Heart right ventricle (tissue), 16 donors: ENCODE data around the gene ALPP. TPM values are rescaled to one million over a fixed set of nuclear protein-coding genes. Genes with fewer than 3 reads are reported as not detected.

Experiments
- ATAC-seq, 8 donors: fragments of 200-7000 bp; cut with Tn5 transposase; one replicate each; pipeline ENCODE4 v1.9.1; 2020; ENCODE audit warnings: mild to moderate bottlenecking in 8 of 8, moderate library complexity in 8 of 8, moderate number of reproducible peaks in 1 of 8
- DNase-seq, 2 donors: peaks; one replicate each; pipeline ENCODE4 v3.0.0-alpha.2; 2020
- H3K27ac ChIP-seq, 10 donors: fragments of 200-600 bp; sonication (generic) in 2 of 10; one replicate each; pipeline versions ENCODE4 v1.5.0 to v1.8.0; 2020 to 2022; ENCODE audit warnings: mild to moderate bottlenecking in 3 of 10
- H3K27me3 ChIP-seq, 7 donors: fragments of 200-600 bp; one replicate each; pipeline ENCODE4 v1.8.0; 2021 to 2022; ENCODE audit warnings: mild to moderate bottlenecking in 2 of 7
- H3K36me3 ChIP-seq, 9 donors: fragments of 200-600 bp; sonication (generic) in 1 of 9; one replicate each; pipeline versions ENCODE4 v1.5.0 to v1.8.0; 2020 to 2022; ENCODE audit warnings: mild to moderate bottlenecking in 2 of 9
- H3K4me1 ChIP-seq, 9 donors: fragments of 200-600 bp; sonication (generic) in 1 of 9; one replicate each; pipeline versions ENCODE4 v1.5.0 to v1.8.0; 2020 to 2022; ENCODE audit warnings: mild to moderate bottlenecking in 4 of 9
- H3K4me3 ChIP-seq, 10 donors: fragments of 200-600 bp; sonication (generic) in 2 of 10; one replicate each; pipeline versions ENCODE4 v1.5.0 to v1.8.0; 2020 to 2022; ENCODE audit warnings: mild to moderate bottlenecking in 7 of 10, moderate library complexity in 2 of 10
- H3K9me3 ChIP-seq, 11 donors: fragments of 200-600 bp in 10 of 11; sonication (generic) in 2 of 11; one replicate each; pipeline versions ENCODE4 v1.5.0 to v1.8.0; 2013 to 2022; ENCODE audit warnings: mild to moderate bottlenecking in 2 of 11, control low read depth in 1 of 11, moderate library complexity in 1 of 11
- CTCF ChIP-seq, 9 donors: fragments of 200-600 bp; sonication (generic) in 2 of 9; IDR thresholded peaks; one replicate each; pipeline versions ENCODE4 v1.5.0 to v1.8.0; 2021 to 2022; ENCODE audit warnings: antibody characterized with exemption in 9 of 9, mild to moderate bottlenecking in 5 of 9, moderate library complexity in 1 of 9
- WGBS, 2 donors: extraction: QIAGEN DNeasy Blood & Tissue Kit; methylation state at CpG; one replicate each; pipeline ENCODE4 v1.1.7; 2013; ENCODE audit warnings: inconsistent platforms in 1 of 2; 5-methylcytosine and 5-hydroxymethylcytosine counted together
- intact Hi-C, 10 donors: fragments of 100-400 bp; cut with DNase I; formaldehyde crosslinking; loops; one replicate each; pipeline versions ENCODE4 v1.11.1 to v1.14.2; 2022
- polyA plus RNA-seq, 2 donors: library from polyadenylated mRNA; stranded (reverse); fragments of 200-250 nt; gene quantifications; one replicate each; pipeline ENCODE4 v1.2.3, GENCODE V29; 2013
- total RNA-seq, 10 donors: library from RNA; stranded (reverse); fragmentation: NEBNext Ultra II Directional in 3 of 10; extraction: Animal tissue kit (Norgen Biotek cat#: 25700) in 3 of 10; gene quantifications; one replicate each; pipeline versions ENCODE4 v1.2.1 to v1.2.4, GENCODE V29; 2021 to 2023
- donor health status: Arrhythmogenic right ventricular cardiomyopathy.
- donor health status: ischemic (EF 13 %, LVEDD 7.1; RV severe dilation, severe dysfunction).
- donor health status: healthy with polysubstance abuse.
- donor health status: DM: no; HTN: yes; CAD: no.
- donor health status: DM: no; HTN: no; CAD: no.
- donor health status: ischemic (EF 25% LVEDD 6.9; RV normal size, moderate dysfunction).
- donor health status: ischemic (EF 25% LVEDD 5.7; RV mildly dilated, moderate dysfunction).
- donor health status: healthy.
- donor health status: DM: yes; HTN: yes; CAD: no.
- donor health status: Ischemic cardiomyopathy.
- donor health status: ischemic (EF 35%, LVEDD 5.7; RV mildly dilated, moderate dysfunction).
- donor health status: nonischemic (EF 11% LVEDD 7.7; RV severe dilation, severe dysfunction).
- donor health status: DM: yes; HTN: yes; CAD: no.
- donor health status: PGD.
- donor health status: ischemic (EF 29% LVEDD 5.4; RV normal size, mild dysfunction).
- donor health status: nonischemic (EF 23%, LVEDD 6.1; RV moderate dilation, normal function).

The ALPP gene
- total and polyA plus RNA-seq, 12 donors = not detected

GRCh38 chr2:232415736-232416520, 37.4 kb downstream of the ALPP start:
- ATAC-seq (no peak), DNase-seq (no peak)
- TF ChIP-seq CTCF (IDR thresholded peaks at IDR 0.05) = no peak
- no peaks in the 10 kb centered on the region for H3K9me3 ChIP-seq
- H3K4me3 ChIP-seq = no peak overlapping the region
- no peak overlapping the region for H3K27ac ChIP-seq
- 94 to 97% methylated on average over 12 of the region's 12 CpGs for WGBS, 2 donors
- H3K27me3 ChIP-seq = peaks cover 28 to 90% (median 81%) of the 10 kb centered on the region in 7 donors
- peaks cover 3 to 26% (median 19%) of the 10 kb centered on the region in 9 donors for H3K4me1 ChIP-seq
- intact Hi-C loops = no loop called here
- H3K36me3 ChIP-seq = no peaks in the 10 kb centered on the region

GRCh38 chr2:232416521-232417470, 38.2 kb downstream of the ALPP start:
- DNase-seq = no peak
- H3K27me3 ChIP-seq = peaks cover 33 to 92% (median 86%) of the 10 kb centered on the region in 7 donors

GRCh38 chr2:232417489-232417888, 38.9 kb downstream of the ALPP start:
- WGBS, 2 donors = 78 to 90% methylated on average over 5 of the region's 5 CpGs
- no peak for TF ChIP-seq CTCF (IDR thresholded peaks at IDR 0.05)
- Histone ChIP-seq H3K4me1 (peaks cover 3 to 28% (median 20%) of the 10 kb centered on the region in 9 donors), H3K4me3 (no peak overlapping the region), H3K27me3 (peaks cover 33 to 97% (median 90%) of the 10 kb centered on the region in 7 donors), H3K9me3 (peaks cover 0 to 7% (median 0%) of the 10 kb centered on the region in 11 donors), H3K36me3 (no peaks in the 10 kb centered on the region), H3K27ac (no peak overlapping the region)
- intact Hi-C loops = no loop called here
- ATAC-seq (no peak), DNase-seq (no peak)

More at GRCh38 chr2:232416521-232417470, 38.2 kb downstream of the ALPP start:
- no peak for TF ChIP-seq CTCF (IDR thresholded peaks at IDR 0.05)
- no peak for ATAC-seq
- peaks cover 3 to 28% (median 20%) of the 10 kb centered on the region in 9 donors for H3K4me1 ChIP-seq
- 93 to 96% methylated on average over 17 of the region's 17 CpGs for WGBS, 2 donors
- no peak overlapping the region for H3K27ac ChIP-seq
- intact Hi-C loops = no loop called here
- no peak overlapping the region for H3K4me3 ChIP-seq
- peaks cover 0 to under 1% (median 0%) of the 10 kb centered on the region in 11 donors for H3K9me3 ChIP-seq
- H3K36me3 ChIP-seq = no peaks in the 10 kb centered on the region

- DNase-seq (no peak), ATAC-seq (no peak)
- Histone ChIP-seq H3K27me3 (peaks cover 33 to 97% (median 92%) of the 10 kb centered on the region in 7 donors), H3K4me1 (peaks cover 3 to 28% (median 20%) of the 10 kb centered on the region in 9 donors), H3K4me3 (no peak overlapping the region), H3K27ac (no peak overlapping the region), H3K9me3 (peaks cover 0 to 13% (median 0%) of the 10 kb centered on the region in 11 donors), H3K36me3 (no peaks in the 10 kb centered on the region)
- 43 to 60% methylated on average over 4 to 6 of the region's 6 CpGs for WGBS, 2 donors
- intact Hi-C loops = no loop called here
- TF ChIP-seq CTCF (IDR thresholded peaks at IDR 0.05) = no peak
These were observed 39.5 kb downstream of the ALPP start for GRCh38 chr2:232418056-232418455.
